C4-2B (cell line): Measurements from ENCODE around the gene BCAR3.
A peak's percentile ranks its signal among the peaks of the same experiment; 100 is the strongest.

Source experiments
- H3K27ac ChIP-seq: fragments of 450-650 bp; 2 replicates; pipeline ENCODE4 v1.5.1; 2017
- ZFX ChIP-seq: fragments of 450-650 bp; IDR thresholded peaks from 2 replicates; pipeline ENCODE4 v1.6.1; 2017
- TF ChIP-seq, protein P1 (sequence below): fragments of 450-650 bp; conservative IDR thresholded peaks from 2 replicates; pipeline ENCODE4 v1.5.1; 2017; ENCODE audit warnings: mild to moderate bottlenecking

BCAR3 gene

DNA sequence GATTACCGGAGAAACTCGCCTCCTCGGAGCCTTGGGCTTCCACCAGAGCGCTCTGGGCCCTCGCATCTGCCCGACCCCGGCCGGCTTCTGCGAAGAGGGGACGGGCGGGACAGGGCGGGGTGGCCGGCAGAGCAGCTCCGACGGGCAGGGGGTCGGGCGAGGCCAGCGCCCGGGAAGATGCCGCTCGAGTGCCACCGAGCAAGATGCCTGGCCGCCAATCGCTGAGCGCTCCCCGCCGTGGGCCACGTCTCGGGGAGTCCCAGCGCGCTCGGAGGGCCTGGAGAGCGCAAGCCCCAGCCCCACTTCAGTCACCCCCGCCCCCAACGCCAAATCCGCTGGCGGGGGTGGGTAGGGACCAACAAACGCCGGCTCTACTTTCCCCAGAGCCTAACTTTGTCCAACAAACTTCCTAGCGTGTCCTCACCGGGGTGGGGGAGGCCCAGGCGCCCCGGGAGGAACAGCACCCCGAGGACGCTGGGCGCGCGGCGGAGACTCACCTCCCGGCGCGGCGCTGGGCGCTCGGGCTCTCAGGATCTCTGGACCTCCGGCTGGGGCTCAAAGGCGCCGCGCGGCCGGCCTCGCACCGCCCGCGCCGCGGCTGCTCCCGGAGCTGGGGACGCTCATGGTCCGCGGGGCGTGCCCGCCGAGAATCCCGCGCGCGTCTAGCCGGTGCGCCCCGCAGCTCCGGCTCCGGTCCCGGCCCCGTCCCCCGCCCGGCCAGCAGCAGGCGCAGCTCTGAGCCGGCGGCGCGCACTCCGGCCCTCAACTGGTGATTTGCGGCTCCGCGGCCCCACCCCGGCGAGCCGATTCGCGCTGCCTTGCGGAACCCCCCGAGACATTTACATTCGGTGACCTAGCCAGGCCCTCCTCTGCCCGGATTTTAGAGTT is at the start of gene BCAR3:
Gene BCAR3, minus strand, starts transcription at position 737 of the 888 bp plus-strand sequence. CDS start 6,907 bp downstream, outside the sequence.
- H3K27ac ChIP-seq: no peak within 1 kb of the TSS; the same call in 1 of the 2 replicates
- TF ChIP-seq, protein P1, sequence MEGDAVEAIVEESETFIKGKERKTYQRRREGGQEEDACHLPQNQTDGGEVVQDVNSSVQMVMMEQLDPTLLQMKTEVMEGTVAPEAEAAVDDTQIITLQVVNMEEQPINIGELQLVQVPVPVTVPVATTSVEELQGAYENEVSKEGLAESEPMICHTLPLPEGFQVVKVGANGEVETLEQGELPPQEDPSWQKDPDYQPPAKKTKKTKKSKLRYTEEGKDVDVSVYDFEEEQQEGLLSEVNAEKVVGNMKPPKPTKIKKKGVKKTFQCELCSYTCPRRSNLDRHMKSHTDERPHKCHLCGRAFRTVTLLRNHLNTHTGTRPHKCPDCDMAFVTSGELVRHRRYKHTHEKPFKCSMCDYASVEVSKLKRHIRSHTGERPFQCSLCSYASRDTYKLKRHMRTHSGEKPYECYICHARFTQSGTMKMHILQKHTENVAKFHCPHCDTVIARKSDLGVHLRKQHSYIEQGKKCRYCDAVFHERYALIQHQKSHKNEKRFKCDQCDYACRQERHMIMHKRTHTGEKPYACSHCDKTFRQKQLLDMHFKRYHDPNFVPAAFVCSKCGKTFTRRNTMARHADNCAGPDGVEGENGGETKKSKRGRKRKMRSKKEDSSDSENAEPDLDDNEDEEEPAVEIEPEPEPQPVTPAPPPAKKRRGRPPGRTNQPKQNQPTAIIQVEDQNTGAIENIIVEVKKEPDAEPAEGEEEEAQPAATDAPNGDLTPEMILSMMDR: peak; percentile 57
- TF ChIP-seq ZFX: no peak

DNA sequence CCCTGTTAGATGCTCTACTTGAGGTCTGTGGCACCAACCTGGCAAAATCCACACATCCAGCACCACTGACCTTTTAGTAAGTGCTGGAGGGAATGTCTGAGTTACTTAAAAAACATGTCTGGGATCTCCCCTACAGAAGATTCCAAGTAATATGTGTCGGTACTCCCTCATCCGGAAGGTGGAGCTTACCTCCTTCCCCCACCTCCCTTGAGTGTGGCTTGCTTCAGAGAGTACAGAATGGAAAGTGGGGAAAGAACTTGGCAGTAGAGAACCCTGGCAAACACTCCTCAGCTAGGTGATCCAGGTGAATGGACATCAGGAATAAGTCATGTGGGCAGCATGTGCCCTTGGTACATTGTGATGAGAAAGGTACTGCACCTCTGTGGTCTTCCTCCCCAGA is 49.0 kb upstream of the BCAR3 start:
- no peak for TF ChIP-seq ZFX
- TF ChIP-seq, protein P1: no peak
- H3K27ac ChIP-seq: no peak overlapping the region

DNA sequence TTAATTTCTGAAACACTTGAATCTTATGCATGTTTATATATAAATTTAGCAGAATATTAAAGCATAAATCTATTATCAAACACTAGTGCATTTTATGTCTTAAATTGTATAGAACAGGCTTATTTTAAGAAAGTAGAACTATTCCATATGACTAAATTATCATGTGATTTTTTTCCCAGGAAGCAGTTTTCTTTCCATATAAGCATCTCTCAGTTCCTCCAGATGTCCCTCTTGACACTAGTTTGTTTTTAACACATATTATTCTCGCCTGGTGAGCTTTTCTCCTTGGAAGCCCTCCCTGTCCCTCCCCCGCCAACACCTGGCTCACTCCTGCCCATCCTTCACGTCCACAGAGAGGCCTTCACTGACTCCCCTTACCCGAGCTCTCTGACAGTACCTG is 48.3 kb upstream of the BCAR3 start:
- no peak overlapping the region for H3K27ac ChIP-seq
- TF ChIP-seq, protein P1: no peak
- no peak for TF ChIP-seq ZFX

DNA sequence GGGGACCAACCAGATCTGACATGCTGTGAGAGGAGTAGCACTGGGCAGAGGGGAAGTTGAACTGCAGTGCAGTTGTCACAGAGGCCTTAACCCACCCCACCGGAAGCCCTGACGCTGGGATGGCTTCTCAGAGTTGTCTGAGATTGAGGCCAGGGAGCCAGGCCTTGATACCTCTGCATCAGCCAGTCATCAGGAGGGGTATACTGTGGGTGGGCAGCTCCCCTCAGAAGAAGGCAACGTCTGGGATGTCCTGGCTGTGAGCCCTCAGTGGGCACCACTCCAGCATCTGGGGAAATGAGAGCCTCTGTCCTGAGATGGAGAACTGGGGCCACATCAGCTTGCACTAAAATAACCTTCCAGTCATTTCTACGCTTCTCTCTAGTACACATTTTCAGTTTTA is 47.9 kb upstream of the BCAR3 start:
- H3K27ac ChIP-seq: no peak overlapping the region
- no peak for TF ChIP-seq ZFX
- TF ChIP-seq, protein P1: no peak

DNA sequence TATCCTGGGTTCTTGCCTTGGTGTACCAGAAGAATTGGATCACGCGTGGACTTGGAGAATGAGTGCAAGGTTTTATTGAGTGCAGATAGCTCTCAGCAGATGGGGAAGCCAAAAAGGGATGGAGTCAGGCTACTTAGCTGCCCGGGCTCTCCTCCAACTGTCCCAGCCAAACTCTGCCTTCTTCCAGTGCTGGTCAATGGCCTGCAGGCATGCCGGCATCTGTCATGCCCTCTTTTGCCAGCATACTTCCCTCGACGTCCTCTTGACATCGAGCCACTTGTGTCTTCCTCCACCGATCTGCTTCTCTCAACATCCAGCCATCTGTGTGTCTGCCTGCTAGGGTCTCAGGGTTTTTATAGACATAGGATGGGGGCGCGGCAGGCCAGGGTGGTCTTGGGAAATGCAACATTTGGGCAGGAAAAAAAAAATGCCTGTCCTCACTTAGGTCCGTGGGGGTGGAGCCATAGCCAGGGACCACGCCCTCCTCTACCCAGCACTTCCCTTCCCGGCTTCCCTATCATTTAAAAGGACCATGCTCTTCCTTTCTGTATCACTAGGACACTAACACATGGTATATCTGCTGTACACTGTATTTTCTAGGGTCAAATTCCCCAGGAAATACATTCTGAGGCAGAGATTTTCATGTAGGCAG is 47.0 kb upstream of the BCAR3 start:
- no peak overlapping the region for H3K27ac ChIP-seq
- TF ChIP-seq ZFX: no peak
- TF ChIP-seq, protein P1: no peak

DNA sequence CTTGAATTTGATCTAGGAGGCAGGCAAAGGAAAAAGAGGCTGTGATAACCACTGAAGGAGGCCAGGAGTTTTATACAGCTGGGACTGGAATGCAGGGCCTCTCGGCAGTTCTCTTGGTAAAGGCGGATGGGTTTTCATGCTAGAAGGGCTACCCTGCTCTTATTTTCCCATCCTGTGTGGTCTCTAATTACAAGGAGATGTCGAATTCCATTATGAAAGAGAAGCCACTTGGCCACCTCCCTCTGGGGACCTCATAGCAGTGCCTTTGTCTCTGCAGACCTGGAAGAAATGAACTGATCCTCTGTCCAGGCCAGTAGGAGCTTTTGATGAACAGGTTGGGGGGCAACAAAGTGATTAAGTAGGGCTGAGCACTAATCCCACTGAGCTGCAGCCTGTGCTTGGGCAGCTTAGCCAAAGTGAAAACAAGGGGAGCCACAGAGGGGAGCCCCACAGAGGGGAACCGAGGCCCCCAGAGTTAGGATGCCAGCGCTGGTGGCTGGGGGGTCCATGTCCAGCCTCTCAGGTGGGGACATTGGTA is 42.2 kb upstream of the BCAR3 start:
- TF ChIP-seq ZFX: no peak
- TF ChIP-seq, protein P1: no peak
- H3K27ac ChIP-seq: no peak overlapping the region

DNA sequence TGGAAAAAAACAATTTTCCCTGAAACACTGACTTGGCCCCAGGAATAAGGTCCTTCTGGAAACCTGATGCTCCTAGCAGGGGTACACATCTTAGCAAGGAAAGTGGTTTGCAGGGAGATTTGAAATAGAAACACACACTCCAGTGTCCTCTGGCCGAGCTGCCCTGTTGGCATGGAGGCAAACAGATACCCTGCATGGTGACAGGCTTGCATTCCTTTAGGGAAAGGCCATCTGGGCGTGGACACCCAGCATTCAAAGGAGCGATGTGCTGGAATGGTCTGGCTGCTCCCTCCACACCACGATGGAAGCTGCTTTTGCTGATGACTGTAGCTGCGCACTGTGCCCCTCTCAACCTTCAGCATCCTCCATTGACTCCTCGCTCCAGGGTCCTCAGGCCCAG is 41.5 kb upstream of the BCAR3 start:
- no peak overlapping the region for H3K27ac ChIP-seq
- no peak for TF ChIP-seq ZFX
- TF ChIP-seq, protein P1: no peak
